GM18867 (cell line): ENCODE data around the gene ZNF286A.

Experiments
- ATAC-seq: cut with Tn5 transposase; IDR thresholded peaks from one replicate; pipeline ENCODE4 v1.9.1; 2021; ENCODE audit warnings: mild to moderate bottlenecking, moderate library complexity; ENCODE audit not compliant: unreplicated experiment

ZNF286A gene

GRCh38 chr17:15768865-15769533, 69.4 kb downstream of the ZNF286A start:
- peak; percentile 48 for ATAC-seq
